Hepatocyte (in vitro differentiated cells): ENCODE results near the gene ANKRD62. TPM values are rescaled to one million over a fixed set of nuclear protein-coding genes. Genes with fewer than 3 reads are reported as not detected.
"Not testable (repeated sequence)": the region's sequence is repeated elsewhere in the genome, so short reads cannot be mapped to it uniquely, and the experiment has no call there.

Experiments used
- DNase-seq: peaks from one replicate; pipeline ENCODE4 v3.0.0-alpha.2; 2016; ENCODE audit warnings: low spot score
- H2AFZ ChIP-seq: fragments of 200-600 bp; sonication (generic); 2 replicates; pipeline ENCODE4 v1.6.0; 2016; ENCODE audit warnings: antibody characterized with exemption, mild to moderate bottlenecking
- H3K27ac ChIP-seq: fragments of 200-600 bp; sonication (generic); 2 replicates; pipeline ENCODE4 v1.5.1; 2016; ENCODE audit warnings: mild to moderate bottlenecking
- H3K27me3 ChIP-seq: fragments of 200-600 bp; sonication (generic); 2 replicates; pipeline ENCODE4 v1.6.1; 2016
- H3K36me3 ChIP-seq: fragments of 200-600 bp; sonication (generic); replicated peaks from 2 replicates; pipeline ENCODE4 v1.5.1; 2016; ENCODE audit warnings: low read depth; ENCODE audit not compliant: insufficient read depth
- H3K4me1 ChIP-seq: fragments of 200-600 bp; sonication (generic); 2 replicates; pipeline ENCODE4 v1.5.1; 2016; ENCODE audit warnings: mild to moderate bottlenecking, moderate library complexity; ENCODE audit not compliant: insufficient read depth
- H3K4me2 ChIP-seq: fragments of 200-600 bp; sonication (generic); 2 replicates; pipeline ENCODE4 v1.6.0; 2016
- H3K4me3 ChIP-seq: fragments of 200-600 bp; sonication (generic); 2 replicates; pipeline ENCODE4 v1.5.1; 2016; ENCODE audit warnings: mild to moderate bottlenecking
- H3K79me2 ChIP-seq: fragments of 200-600 bp; sonication (generic); 2 replicates; pipeline ENCODE4 v1.6.0; 2017; ENCODE audit warnings: mild to moderate bottlenecking
- H3K9me2 ChIP-seq: fragments of 200-600 bp; sonication (generic); replicated peaks from 2 replicates; pipeline ENCODE4 v1.6.0; 2017; ENCODE audit warnings: mild to moderate bottlenecking; ENCODE audit not compliant: insufficient read depth
- H3K9me3 ChIP-seq: fragments of 200-600 bp; sonication (generic); 2 replicates; pipeline ENCODE4 v1.5.1; 2016; ENCODE audit warnings: low read depth, mild to moderate bottlenecking
- H4K20me1 ChIP-seq: fragments of 200-600 bp; sonication (generic); 2 replicates; pipeline ENCODE4 v1.6.0; 2016; ENCODE audit warnings: mild to moderate bottlenecking; ENCODE audit not compliant: insufficient read depth, poor library complexity, severe bottlenecking
- CTCF ChIP-seq: fragments of 200-600 bp; sonication (generic); IDR thresholded peaks from 2 replicates; pipeline ENCODE4 v1.5.1; 2016; ENCODE audit warnings: antibody characterized with exemption, mild to moderate bottlenecking; ENCODE audit not compliant: poor library complexity
- EZH2 ChIP-seq: fragments of 200-600 bp; sonication (generic); IDR thresholded peaks from 2 replicates; pipeline ENCODE4 v1.6.1; 2016; ENCODE audit warnings: antibody characterized with exemption, mild to moderate bottlenecking, borderline replicate concordance
- EZH2phosphoT487 ChIP-seq: fragments of 200-600 bp; sonication (generic); IDR thresholded peaks from one replicate; pipeline ENCODE4 v1.6.1; 2018; ENCODE audit warnings: antibody characterized with exemption, mild to moderate bottlenecking, low read depth, moderate library complexity; ENCODE audit not compliant: unreplicated experiment, severe bottlenecking
- WGBS: methylation state at CpG from one replicate; pipeline ENCODE4 v1.1.6; 2016; ENCODE audit warnings: low lambda C conversion rate; ENCODE audit errors: missing lambda C conversion rate; 5-methylcytosine and 5-hydroxymethylcytosine counted together
- polyA plus RNA-seq: library from polyadenylated mRNA; unstranded; fragments of >200 nt; fragmentation: Nextera tagmentation; extraction: Ambion mirVana; gene quantifications from 2 replicates; pipeline ENCODE4 v1.2.1, GENCODE V29; 2016
- total RNA-seq: library from RNA; depleted of rRNA; stranded (reverse); fragments of >200 nt; gene quantifications from 2 replicates; pipeline ENCODE4 v1.2.3, GENCODE V29; 2014

The ANKRD62 gene
- total and polyA plus RNA-seq, 2 experiments from 2014 or later: not detected

DNA sequence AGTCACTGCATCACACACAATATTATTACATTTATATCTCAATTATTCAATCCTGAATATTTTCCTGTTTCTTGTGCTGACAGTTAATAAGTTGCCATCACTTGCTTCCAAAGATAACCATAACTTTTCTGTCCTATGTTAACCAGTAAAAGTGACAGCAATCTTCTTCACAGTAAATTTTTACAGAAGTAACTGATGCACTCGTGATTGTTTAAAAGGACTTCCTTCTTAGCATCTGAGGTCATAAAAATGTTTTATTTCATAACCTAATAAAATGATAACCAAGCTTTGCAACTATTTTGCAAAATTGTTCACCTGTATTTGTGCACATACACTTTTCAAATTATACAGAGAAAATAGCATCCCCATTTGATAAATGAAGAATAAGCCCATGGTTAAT, 20.6 kb upstream of the ANKRD62 start:
- no peaks in the 10 kb centered on the region for H3K79me2 ChIP-seq

DNA sequence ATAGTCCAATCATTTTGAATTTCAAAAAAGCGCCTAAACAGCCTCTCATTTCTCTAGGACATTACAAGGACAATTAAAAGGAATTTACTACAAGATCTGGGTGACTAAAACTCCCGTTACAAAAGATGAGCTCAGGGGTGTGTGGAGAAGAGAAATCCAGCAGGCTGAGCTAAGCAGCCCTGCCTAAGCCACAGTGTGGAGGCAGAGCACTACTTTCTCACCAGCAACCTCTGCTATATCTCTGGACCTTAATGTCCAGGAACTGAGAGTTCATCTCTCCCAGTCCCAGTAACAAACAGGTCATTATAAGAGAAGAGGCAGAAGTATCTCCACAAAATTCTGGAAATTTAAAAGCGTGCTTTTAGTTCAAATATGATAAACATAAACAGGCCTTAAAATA, 18.9 kb upstream of the ANKRD62 start:
- Histone ChIP-seq H3K36me3 (no peaks in the 10 kb centered on the region), H3K27ac (no peak overlapping the region), H3K9me2 (no peaks in the 10 kb centered on the region), H3K4me1 (no peaks in the 10 kb centered on the region), H3K9me3 (no peaks in the 10 kb centered on the region), H3K4me3 (no peak overlapping the region), H3K4me2 (no peak overlapping the region), H3K27me3 (no peaks in the 10 kb centered on the region), H4K20me1 (no peaks in the 10 kb centered on the region), H2AFZ (no peak overlapping the region), H3K79me2 (no peaks in the 10 kb centered on the region)
- no peak for DNase-seq
- TF ChIP-seq CTCF (peak; percentile 30), EZH2phosphoT487 (no peak), EZH2 (no peak)
- 83% methylated on average over 3 of the region's 3 CpGs for WGBS

More for the DNA sequence above, 20.6 kb upstream of the ANKRD62 start:
- Histone ChIP-seq H2AFZ (no peak overlapping the region), H3K9me3 (no peaks in the 10 kb centered on the region), H3K4me1 (no peaks in the 10 kb centered on the region), H3K27me3 (no peaks in the 10 kb centered on the region), H4K20me1 (no peaks in the 10 kb centered on the region), H3K27ac (no peak overlapping the region), H3K4me3 (no peak overlapping the region), H3K36me3 (no peaks in the 10 kb centered on the region), H3K9me2 (no peaks in the 10 kb centered on the region), H3K4me2 (no peak overlapping the region)
- WGBS: 70% methylated on average over 1 of the region's 1 CpG
- DNase-seq: no peak
- TF ChIP-seq CTCF: no peak

GRCh38 chr18:12076424-12077140, 17.1 kb upstream of the ANKRD62 start:
- H3K4me3 ChIP-seq: no peak overlapping the region
- peak overlapping the region; percentile 40 for H3K27ac ChIP-seq
- peak overlapping the region; percentile 52 for H2AFZ ChIP-seq
- H3K9me2 ChIP-seq: no peaks in the 10 kb centered on the region
- H3K9me3 ChIP-seq: no peaks in the 10 kb centered on the region
- H3K27me3 ChIP-seq: no peaks in the 10 kb centered on the region
- H3K79me2 ChIP-seq: no peaks in the 10 kb centered on the region
- DNase-seq: peak; percentile 80
- no peaks in the 10 kb centered on the region for H3K36me3 ChIP-seq
- 4% methylated on average over 31 of the region's 59 CpGs for WGBS
- TF ChIP-seq CTCF (no peak), EZH2 (no peak), EZH2phosphoT487 (no peak)
- H3K4me1 ChIP-seq: no peaks in the 10 kb centered on the region
- no peaks in the 10 kb centered on the region for H4K20me1 ChIP-seq
- H3K4me2 ChIP-seq: peak overlapping the region; percentile 90

DNA sequence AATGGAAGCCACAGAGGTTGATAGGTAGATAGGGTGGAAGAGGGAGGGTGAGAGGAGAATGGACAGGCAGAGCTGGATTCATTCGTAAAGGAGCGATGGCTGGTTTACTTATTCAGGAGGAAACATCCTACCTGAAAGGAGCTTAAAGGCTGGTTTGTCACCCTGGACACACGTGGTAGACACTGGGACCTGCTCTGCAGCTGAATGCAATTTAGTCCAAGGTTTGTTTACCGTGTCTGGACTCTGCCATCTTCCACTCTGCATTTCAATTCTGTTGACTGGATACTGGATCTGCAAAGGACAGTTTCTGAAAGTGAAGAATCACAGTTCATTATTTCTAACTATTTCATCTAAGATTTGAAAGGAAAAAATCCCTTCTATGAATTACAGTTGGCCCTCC, 15.6 kb upstream of the ANKRD62 start:
- WGBS: 59% methylated on average over 2 of the region's 4 CpGs
- H3K27me3 ChIP-seq, DNase-seq, H3K79me2 ChIP-seq, H2AFZ ChIP-seq, H3K4me2 ChIP-seq, H3K4me1 ChIP-seq, H3K36me3 ChIP-seq, H3K4me3 ChIP-seq, H3K27ac ChIP-seq, H3K9me2 ChIP-seq, H4K20me1 ChIP-seq, H3K9me3 ChIP-seq: not testable (repeated sequence)
